ENCODE data around the gene ZNF385B. TPM values are rescaled to one million over a fixed set of nuclear protein-coding genes. Genes with fewer than 3 reads are reported as not detected.

ZNF385B gene
- total RNA-seq, 3 donors from 2014 or later (not counting 1 experiment from before 2014, with no cell fraction given): 0.54 TPM; not detected in 2

DNA sequence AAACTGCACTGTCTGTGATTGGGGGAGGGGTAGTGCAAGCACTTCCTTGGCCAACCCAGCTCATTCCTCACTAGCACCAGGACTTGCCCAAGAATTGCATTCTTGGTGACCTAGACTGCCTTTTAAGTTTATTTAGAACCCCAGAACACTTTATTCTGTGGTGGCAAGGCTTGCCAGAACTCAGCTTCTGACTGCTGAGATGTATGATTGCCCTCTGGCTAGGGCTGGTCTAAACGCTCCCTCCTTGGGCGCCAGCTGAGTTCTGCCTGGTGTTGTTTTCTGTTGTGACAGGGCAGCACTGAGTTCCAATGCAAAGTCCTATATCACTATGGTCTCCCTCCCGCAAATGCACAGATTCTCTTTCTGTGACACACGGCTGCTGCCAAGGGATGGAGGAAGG lies 247.7 kb downstream of the ZNF385B start:
- intact Hi-C loops (cut with micrococcal nuclease): no loop called here
- Mint-ChIP-seq H3K4me1 (no peaks in the 10 kb centered on the region), H3K9me3 (peaks cover 9 to 11% of the 10 kb centered on the region in 2 donors), H3K27ac (no peak overlapping the region), H3K27me3 (ENCODE audit: low read depth in 2 of 2) (no peaks in the 10 kb centered on the region), H3K4me3 (no peak overlapping the region), H3K36me3 (no peaks in the 10 kb centered on the region)
- no peaks in the 10 kb centered on the region for H3K9me3 ChIP-seq (ENCODE audit: control insufficient read depth, insufficient read depth, low read length)
- no peaks in the 10 kb centered on the region for H3K36me3 ChIP-seq (ENCODE audit: control insufficient read depth, insufficient read depth, low read length)
- H3K4me3 ChIP-seq (ENCODE audit: low read length): no peak overlapping the region
- 98% methylated on average over 3 of the region's 4 CpGs for WGBS (ENCODE audit: insufficient coverage)
- ATAC-seq: no peak
- no peaks in the 10 kb centered on the region for H3K27me3 ChIP-seq (ENCODE audit: control insufficient read depth, insufficient read depth, low read length)
- DNase-seq: no peak
- no peaks in the 10 kb centered on the region for H3K4me1 ChIP-seq (ENCODE audit: control insufficient read depth, insufficient read depth, low read length)
- TF ChIP-seq, protein P1, sequence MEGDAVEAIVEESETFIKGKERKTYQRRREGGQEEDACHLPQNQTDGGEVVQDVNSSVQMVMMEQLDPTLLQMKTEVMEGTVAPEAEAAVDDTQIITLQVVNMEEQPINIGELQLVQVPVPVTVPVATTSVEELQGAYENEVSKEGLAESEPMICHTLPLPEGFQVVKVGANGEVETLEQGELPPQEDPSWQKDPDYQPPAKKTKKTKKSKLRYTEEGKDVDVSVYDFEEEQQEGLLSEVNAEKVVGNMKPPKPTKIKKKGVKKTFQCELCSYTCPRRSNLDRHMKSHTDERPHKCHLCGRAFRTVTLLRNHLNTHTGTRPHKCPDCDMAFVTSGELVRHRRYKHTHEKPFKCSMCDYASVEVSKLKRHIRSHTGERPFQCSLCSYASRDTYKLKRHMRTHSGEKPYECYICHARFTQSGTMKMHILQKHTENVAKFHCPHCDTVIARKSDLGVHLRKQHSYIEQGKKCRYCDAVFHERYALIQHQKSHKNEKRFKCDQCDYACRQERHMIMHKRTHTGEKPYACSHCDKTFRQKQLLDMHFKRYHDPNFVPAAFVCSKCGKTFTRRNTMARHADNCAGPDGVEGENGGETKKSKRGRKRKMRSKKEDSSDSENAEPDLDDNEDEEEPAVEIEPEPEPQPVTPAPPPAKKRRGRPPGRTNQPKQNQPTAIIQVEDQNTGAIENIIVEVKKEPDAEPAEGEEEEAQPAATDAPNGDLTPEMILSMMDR (IDR thresholded peaks at IDR 0.05): no peak
- H3K27ac ChIP-seq (ENCODE audit: low read length): no peak overlapping the region

DNA sequence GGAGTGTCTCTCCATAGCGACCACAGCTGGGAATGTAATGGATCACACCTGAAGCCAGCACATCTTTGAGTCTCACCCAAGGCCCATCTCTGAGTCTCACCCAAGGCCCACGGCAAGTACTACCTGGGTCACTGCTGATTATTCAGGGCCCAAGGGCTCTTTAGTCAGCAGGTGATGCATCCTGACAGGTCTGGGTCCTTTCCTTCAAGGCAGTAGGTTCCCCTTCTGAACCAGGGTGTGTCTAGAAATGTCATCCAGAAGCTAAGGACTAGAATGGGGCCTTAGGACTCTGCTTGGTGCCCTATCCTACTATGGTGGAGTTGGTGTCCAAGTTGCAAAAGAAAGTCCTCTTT lies 248.1 kb downstream of the ZNF385B start:
- intact Hi-C loops (cut with micrococcal nuclease): no loop called here
- H3K27ac Mint-ChIP-seq: no peak overlapping the region
- no peak overlapping the region for H3K27ac ChIP-seq (ENCODE audit: low read length)
- H3K36me3 ChIP-seq (ENCODE audit: control insufficient read depth, insufficient read depth, low read length): no peaks in the 10 kb centered on the region
- peaks cover 11% of the 10 kb centered on the region in 2 donors for H3K9me3 Mint-ChIP-seq
- H3K36me3 Mint-ChIP-seq: no peaks in the 10 kb centered on the region
- no peaks in the 10 kb centered on the region for H3K9me3 ChIP-seq (ENCODE audit: control insufficient read depth, insufficient read depth, low read length)
- TF ChIP-seq, protein P1 (IDR thresholded peaks at IDR 0.05): no peak
- H3K4me3 Mint-ChIP-seq: no peak overlapping the region
- no peak overlapping the region for H3K4me3 ChIP-seq (ENCODE audit: low read length)
- no peaks in the 10 kb centered on the region for H3K4me1 Mint-ChIP-seq
- 92% methylated on average over 2 of the region's 2 CpGs for WGBS (ENCODE audit: insufficient coverage)
- H3K27me3 ChIP-seq (ENCODE audit: control insufficient read depth, insufficient read depth, low read length): no peaks in the 10 kb centered on the region
- no peak for ATAC-seq
- no peaks in the 10 kb centered on the region for H3K4me1 ChIP-seq (ENCODE audit: control insufficient read depth, insufficient read depth, low read length)
- no peaks in the 10 kb centered on the region for H3K27me3 Mint-ChIP-seq (ENCODE audit: low read depth in 2 of 2)
- no peak for DNase-seq

DNA sequence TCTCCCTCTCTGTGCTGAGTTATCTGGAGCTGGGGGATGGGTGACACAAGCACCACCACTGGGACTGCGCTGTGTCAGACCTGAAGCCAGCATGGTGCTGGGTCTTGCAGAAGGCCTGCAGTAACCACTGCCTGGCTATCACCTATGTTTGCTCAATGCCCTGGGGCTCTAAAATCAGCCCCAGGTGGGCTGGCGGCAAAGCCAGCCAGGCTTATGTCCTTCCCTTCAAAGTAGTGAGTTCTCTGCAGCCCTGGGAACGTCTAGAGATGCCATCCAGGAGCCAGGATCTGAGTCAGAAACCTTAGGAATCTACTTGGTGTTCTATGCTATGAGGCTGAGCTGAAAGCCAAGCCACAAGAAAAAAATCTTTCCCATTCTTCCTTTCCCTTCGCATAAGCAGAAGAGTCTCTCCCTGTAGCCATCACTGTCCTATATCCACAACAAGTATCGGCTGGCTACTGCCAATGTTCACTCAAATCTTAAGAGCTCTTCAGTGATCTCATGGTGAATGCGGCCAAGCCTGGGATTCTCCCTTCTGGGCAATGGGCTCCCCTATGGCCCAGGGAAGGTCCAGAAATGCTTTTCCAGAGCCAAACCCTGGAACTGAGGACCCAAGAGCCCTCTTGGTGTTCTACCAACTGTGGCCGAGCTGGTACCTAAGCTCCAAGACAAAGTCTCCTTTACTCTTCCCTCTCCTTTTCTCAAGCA lies 248.7 kb downstream of the ZNF385B start:
- H3K9me3 ChIP-seq (ENCODE audit: control insufficient read depth, insufficient read depth, low read length): no peaks in the 10 kb centered on the region
- no peaks in the 10 kb centered on the region for H3K4me1 Mint-ChIP-seq
- H3K27ac ChIP-seq (ENCODE audit: low read length): no peak overlapping the region
- H3K36me3 ChIP-seq (ENCODE audit: control insufficient read depth, insufficient read depth, low read length): no peaks in the 10 kb centered on the region
- H3K27me3 ChIP-seq (ENCODE audit: control insufficient read depth, insufficient read depth, low read length): no peaks in the 10 kb centered on the region
- no peak for DNase-seq
- H3K4me3 Mint-ChIP-seq: no peak overlapping the region
- no peaks in the 10 kb centered on the region for H3K36me3 Mint-ChIP-seq
- no peak for ATAC-seq
- TF ChIP-seq, protein P1 (IDR thresholded peaks at IDR 0.05): no peak
- H3K9me3 Mint-ChIP-seq: peaks cover 11 to 14% of the 10 kb centered on the region in 2 donors
- no peaks in the 10 kb centered on the region for H3K27me3 Mint-ChIP-seq (ENCODE audit: low read depth in 2 of 2)
- no peak overlapping the region for H3K4me3 ChIP-seq (ENCODE audit: low read length)
- intact Hi-C loops (cut with micrococcal nuclease): no loop called here
- 81% methylated on average over 7 of the region's 7 CpGs for WGBS (ENCODE audit: insufficient coverage)
- no peaks in the 10 kb centered on the region for H3K4me1 ChIP-seq (ENCODE audit: control insufficient read depth, insufficient read depth, low read length)
- H3K27ac Mint-ChIP-seq: no peak overlapping the region

DNA sequence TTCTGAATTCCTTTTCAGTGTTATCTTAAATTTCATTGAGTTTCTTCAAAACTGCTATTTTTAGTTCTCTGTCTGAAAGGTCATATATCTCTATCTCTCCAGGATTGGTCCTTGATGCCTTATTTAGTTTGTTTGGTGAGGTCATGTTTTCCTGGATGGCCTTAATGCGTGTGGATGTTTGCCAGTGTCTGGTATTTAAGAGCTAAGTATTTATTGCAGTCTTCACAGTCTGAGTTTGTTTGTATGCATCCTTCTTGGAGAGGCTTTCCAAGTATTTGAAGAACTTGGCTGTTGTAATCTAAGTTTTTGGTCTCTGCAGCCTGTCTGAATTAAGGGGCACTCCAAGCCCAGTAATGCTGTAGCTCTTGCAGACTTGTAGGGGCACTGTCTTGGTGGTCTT lies 249.3 kb downstream of the ZNF385B start:
- intact Hi-C loops (cut with micrococcal nuclease): no loop called here
- no peaks in the 10 kb centered on the region for H3K27me3 Mint-ChIP-seq (ENCODE audit: low read depth in 2 of 2)

More for the DNA sequence above, 249.3 kb downstream of the ZNF385B start:
- Mint-ChIP-seq H3K9me3 (peaks cover 11 to 14% of the 10 kb centered on the region in 2 donors), H3K4me3 (no peak overlapping the region), H3K27ac (no peak overlapping the region), H3K36me3 (no peaks in the 10 kb centered on the region), H3K4me1 (no peaks in the 10 kb centered on the region)
- Histone ChIP-seq H3K27me3 (ENCODE audit: control insufficient read depth, insufficient read depth, low read length) (no peaks in the 10 kb centered on the region), H3K9me3 (ENCODE audit: control insufficient read depth, insufficient read depth, low read length) (no peaks in the 10 kb centered on the region), H3K4me1 (ENCODE audit: control insufficient read depth, insufficient read depth, low read length) (no peaks in the 10 kb centered on the region), H3K36me3 (ENCODE audit: control insufficient read depth, insufficient read depth, low read length) (no peaks in the 10 kb centered on the region), H3K4me3 (ENCODE audit: low read length) (no peak overlapping the region), H3K27ac (ENCODE audit: low read length) (no peak overlapping the region)
- ATAC-seq (no peak), DNase-seq (no peak)
- WGBS (ENCODE audit: insufficient coverage): 32% methylated on average over 1 of the region's 1 CpG
- TF ChIP-seq, protein P1 (IDR thresholded peaks at IDR 0.05): no peak
